ENCODE measurements around the gene CANT1. TPM values are rescaled to one million over a fixed set of nuclear protein-coding genes. Genes with fewer than 3 reads are reported as not detected.

CANT1 gene
- total RNA-seq, 1 donor = 49.2 TPM

DNA sequence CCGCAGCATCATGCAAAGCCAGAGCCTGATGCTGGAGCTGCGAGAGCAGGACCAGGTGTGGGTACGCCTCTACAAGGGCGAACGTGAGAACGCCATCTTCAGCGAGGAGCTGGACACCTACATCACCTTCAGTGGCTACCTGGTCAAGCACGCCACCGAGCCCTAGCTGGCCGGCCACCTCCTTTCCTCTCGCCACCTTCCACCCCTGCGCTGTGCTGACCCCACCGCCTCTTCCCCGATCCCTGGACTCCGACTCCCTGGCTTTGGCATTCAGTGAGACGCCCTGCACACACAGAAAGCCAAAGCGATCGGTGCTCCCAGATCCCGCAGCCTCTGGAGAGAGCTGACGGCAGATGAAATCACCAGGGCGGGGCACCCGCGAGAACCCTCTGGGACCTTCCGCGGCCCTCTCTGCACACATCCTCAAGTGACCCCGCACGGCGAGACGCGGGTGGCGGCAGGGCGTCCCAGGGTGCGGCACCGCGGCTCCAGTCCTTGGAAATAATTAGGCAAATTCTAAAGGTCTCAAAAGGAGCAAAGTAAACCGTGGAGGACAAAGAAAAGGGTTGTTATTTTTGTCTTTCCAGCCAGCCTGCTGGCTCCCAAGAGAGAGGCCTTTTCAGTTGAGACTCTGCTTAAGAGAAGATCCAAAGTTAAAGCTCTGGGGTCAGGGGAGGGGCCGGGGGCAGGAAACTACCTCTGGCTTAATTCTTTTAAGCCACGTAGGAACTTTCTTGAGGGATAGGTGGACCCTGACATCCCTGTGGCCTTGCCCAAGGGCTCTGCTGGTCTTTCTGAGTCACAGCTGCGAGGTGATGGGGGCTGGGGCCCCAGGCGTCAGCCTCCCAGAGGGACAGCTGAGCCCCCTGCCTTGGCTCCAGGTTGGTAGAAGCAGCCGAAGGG lies 38.6 kb upstream of the CANT1 start:
- peak overlapping the region; percentile 23 for H3K4me2 ChIP-seq (ENCODE audit: insufficient read depth, low read length)
- peaks cover 11% of the 10 kb centered on the region for H3K4me1 ChIP-seq (ENCODE audit: insufficient read depth, low read length)
- no peaks in the 10 kb centered on the region for H4K20me1 ChIP-seq (ENCODE audit: insufficient read depth, low read length)
- DNase-seq (ENCODE audit: insufficient read length, low spot score, missing footprints) = peak; percentile 75
- H3K27ac ChIP-seq (ENCODE audit: low read depth, low read length) = no peak overlapping the region
- no peak overlapping the region for H2AFZ ChIP-seq (ENCODE audit: low read length)
- H3K27me3 ChIP-seq (ENCODE audit: insufficient read depth, low read length) = peaks cover 27% of the 10 kb centered on the region
- H3K9me3 ChIP-seq (ENCODE audit: low read depth, low read length) = no peaks in the 10 kb centered on the region
- TF ChIP-seq CTCF (IDR thresholded peaks at IDR 0.05; ENCODE audit: extremely low read depth, low read depth, low read length) = no peak
- H3K79me2 ChIP-seq (ENCODE audit: insufficient read depth, low read length) = no peaks in the 10 kb centered on the region
- no peak overlapping the region for H3K4me3 ChIP-seq (ENCODE audit: insufficient read depth, low read length)
- no peaks in the 10 kb centered on the region for H3K36me3 ChIP-seq (ENCODE audit: insufficient read depth, low read length)

GRCh38 chr17:79047291-79047920 lies 37.8 kb upstream of the CANT1 start:
- no peak overlapping the region for H3K4me2 ChIP-seq (ENCODE audit: insufficient read depth, low read length)
- no peak overlapping the region for H3K4me3 ChIP-seq (ENCODE audit: insufficient read depth, low read length)
- H3K79me2 ChIP-seq (ENCODE audit: insufficient read depth, low read length) = no peaks in the 10 kb centered on the region
- no peak for DNase-seq (ENCODE audit: insufficient read length, low spot score, missing footprints)
- H3K4me1 ChIP-seq (ENCODE audit: insufficient read depth, low read length) = peaks cover 11% of the 10 kb centered on the region
- H3K27ac ChIP-seq (ENCODE audit: low read depth, low read length) = no peak overlapping the region
- H3K36me3 ChIP-seq (ENCODE audit: insufficient read depth, low read length) = no peaks in the 10 kb centered on the region
- H4K20me1 ChIP-seq (ENCODE audit: insufficient read depth, low read length) = no peaks in the 10 kb centered on the region
- peaks cover 27% of the 10 kb centered on the region for H3K27me3 ChIP-seq (ENCODE audit: insufficient read depth, low read length)
- TF ChIP-seq CTCF (IDR thresholded peaks at IDR 0.05; ENCODE audit: extremely low read depth, low read depth, low read length) = no peak
- no peaks in the 10 kb centered on the region for H3K9me3 ChIP-seq (ENCODE audit: low read depth, low read length)
- H2AFZ ChIP-seq (ENCODE audit: low read length) = no peak overlapping the region

GRCh38 chr17:79046916-79047280 lies 37.3 kb upstream of the CANT1 start:
- Histone ChIP-seq H3K79me2 (ENCODE audit: insufficient read depth, low read length) (no peaks in the 10 kb centered on the region), H3K4me1 (ENCODE audit: insufficient read depth, low read length) (peaks cover 15% of the 10 kb centered on the region), H3K36me3 (ENCODE audit: insufficient read depth, low read length) (no peaks in the 10 kb centered on the region), H3K4me3 (ENCODE audit: insufficient read depth, low read length) (no peak overlapping the region), H3K9me3 (ENCODE audit: low read depth, low read length) (no peaks in the 10 kb centered on the region), H3K27me3 (ENCODE audit: insufficient read depth, low read length) (peaks cover 27% of the 10 kb centered on the region), H4K20me1 (ENCODE audit: insufficient read depth, low read length) (no peaks in the 10 kb centered on the region), H3K27ac (ENCODE audit: low read depth, low read length) (no peak overlapping the region), H3K4me2 (ENCODE audit: insufficient read depth, low read length) (peak overlapping the region; percentile 50), H2AFZ (ENCODE audit: low read length) (no peak overlapping the region)
- no peak for TF ChIP-seq CTCF (IDR thresholded peaks at IDR 0.05; ENCODE audit: extremely low read depth, low read depth, low read length)
- peak; percentile 71 for DNase-seq (ENCODE audit: insufficient read length, low spot score, missing footprints)
